Right lobe of liver (tissue), 4 donors: ENCODE data around the gene ZNF175.

Experiments
- CTCF ChIP-seq, 4 donors: fragments of 200-600 bp in 3 of 4; fragments of 450-650 bp in 1 of 4; IDR thresholded peaks; one replicate each; pipeline versions ENCODE4 v1.5.1 to v1.8.0; 2016 to 2022; ENCODE audit warnings: antibody characterized with exemption in 4 of 4, mild to moderate bottlenecking in 2 of 4
- POLR2A ChIP-seq: fragments of 450-650 bp; IDR thresholded peaks from one replicate; pipeline ENCODE4 v1.6.1; 2017; ENCODE audit warnings: antibody characterized with exemption, mild to moderate bottlenecking
- donor health status: DM: no; HTN: no; CAD: no.
- donor health status: DM: no; HTN: no; CAD: no.
- donor health status: DM: no; HTN: yes; CAD: no.

- TF ChIP-seq CTCF (IDR thresholded peaks at IDR 0.05) (no peak), POLR2A (no peak)
Measured at GRCh38 chr19:51521357-51521756, 49.7 kb upstream of the ZNF175 start.
